Measurements from ENCODE around the gene LAIR1. TPM values are rescaled to one million over a fixed set of nuclear protein-coding genes. Genes with fewer than 3 reads are reported as not detected.

The LAIR1 gene
- total and polyA plus RNA-seq, 4 donors = 1.2 to 16.3 (median 4.8) TPM

GRCh38 chr19:54319892-54320670 lies 44.6 kb downstream of the LAIR1 start:
- Histone ChIP-seq H3K27me3 (ENCODE audit: control insufficient read depth in 4 of 4, insufficient read depth in 4 of 4, low read length in 3 of 4) (peaks cover 0 to 3% (median 1%) of the 10 kb centered on the region in 4 donors), H3K4me3 (ENCODE audit: low read depth in 1 of 3, low read length in 3 of 3) (no peak overlapping the region), H3K36me3 (ENCODE audit: control insufficient read depth in 4 of 4, insufficient read depth in 3 of 4, low read depth in 1 of 4, low read length in 3 of 4) (no peaks in the 10 kb centered on the region), H3K9ac (ENCODE audit: low read depth in 1 of 2, low read length in 2 of 2) (no peak overlapping the region), H3K4me1 (ENCODE audit: control insufficient read depth in 4 of 4, insufficient read depth in 4 of 4, low read length in 3 of 4) (no peaks in the 10 kb centered on the region), H3K9me3 (ENCODE audit: control insufficient read depth in 4 of 4, low read length in 3 of 4) (no peaks in the 10 kb centered on the region), H3K27ac (ENCODE audit: low read depth in 1 of 2, low read length in 2 of 2) (no peak overlapping the region)
- DNase-seq (ENCODE audit: low spot score) = no peak
- TF ChIP-seq EGR1 (IDR thresholded peaks at IDR 0.05; ENCODE audit: low read depth in 2 of 2) (no peak), TAF1 (conservative IDR thresholded peaks at IDR 0.05) (no peak), JUND (IDR thresholded peaks at IDR 0.05) (no peak)
- WGBS = 81% methylated on average over 14 of the region's 14 CpGs

- Histone ChIP-seq H3K27ac (ENCODE audit: low read depth in 1 of 2, low read length in 2 of 2) (no peak overlapping the region), H3K9ac (ENCODE audit: low read depth in 1 of 2, low read length in 2 of 2) (no peak overlapping the region), H3K9me3 (ENCODE audit: control insufficient read depth in 4 of 4, low read length in 3 of 4) (peaks cover 0 to under 1% (median 0%) of the 10 kb centered on the region in 4 donors), H3K4me1 (ENCODE audit: control insufficient read depth in 4 of 4, insufficient read depth in 4 of 4, low read length in 3 of 4) (no peaks in the 10 kb centered on the region), H3K4me3 (ENCODE audit: low read depth in 1 of 3, low read length in 3 of 3) (no peak overlapping the region), H3K27me3 (ENCODE audit: control insufficient read depth in 4 of 4, insufficient read depth in 4 of 4, low read length in 3 of 4) (peaks cover 0 to 3% (median 1%) of the 10 kb centered on the region in 4 donors), H3K36me3 (ENCODE audit: control insufficient read depth in 4 of 4, insufficient read depth in 3 of 4, low read depth in 1 of 4, low read length in 3 of 4) (no peaks in the 10 kb centered on the region)
- 70% methylated on average over 7 of the region's 7 CpGs for WGBS
- DNase-seq (ENCODE audit: low spot score) = no peak
- TF ChIP-seq, protein P1, sequence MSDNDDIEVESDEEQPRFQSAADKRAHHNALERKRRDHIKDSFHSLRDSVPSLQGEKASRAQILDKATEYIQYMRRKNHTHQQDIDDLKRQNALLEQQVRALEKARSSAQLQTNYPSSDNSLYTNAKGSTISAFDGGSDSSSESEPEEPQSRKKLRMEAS (IDR thresholded peaks at IDR 0.05) = no peak
- TF ChIP-seq HNF4G (IDR thresholded peaks at IDR 0.05) (no peak), REST (IDR thresholded peaks at IDR 0.05) (no peak), RXRA (IDR thresholded peaks at IDR 0.05) (no peak), GABPA (IDR thresholded peaks at IDR 0.05 in 1 of 2, conservative IDR thresholded peaks at IDR 0.05 in 1 of 2) (no peak), TAF1 (conservative IDR thresholded peaks at IDR 0.05) (no peak), JUND (IDR thresholded peaks at IDR 0.05) (no peak), EGR1 (IDR thresholded peaks at IDR 0.05; ENCODE audit: low read depth in 2 of 2) (no peak), FOXA1 (IDR thresholded peaks at IDR 0.05) (no peak), FOXA2 (IDR thresholded peaks at IDR 0.05) (no peak), YY1 (IDR thresholded peaks at IDR 0.05) (no peak)
- TF ChIP-seq, protein P2, sequence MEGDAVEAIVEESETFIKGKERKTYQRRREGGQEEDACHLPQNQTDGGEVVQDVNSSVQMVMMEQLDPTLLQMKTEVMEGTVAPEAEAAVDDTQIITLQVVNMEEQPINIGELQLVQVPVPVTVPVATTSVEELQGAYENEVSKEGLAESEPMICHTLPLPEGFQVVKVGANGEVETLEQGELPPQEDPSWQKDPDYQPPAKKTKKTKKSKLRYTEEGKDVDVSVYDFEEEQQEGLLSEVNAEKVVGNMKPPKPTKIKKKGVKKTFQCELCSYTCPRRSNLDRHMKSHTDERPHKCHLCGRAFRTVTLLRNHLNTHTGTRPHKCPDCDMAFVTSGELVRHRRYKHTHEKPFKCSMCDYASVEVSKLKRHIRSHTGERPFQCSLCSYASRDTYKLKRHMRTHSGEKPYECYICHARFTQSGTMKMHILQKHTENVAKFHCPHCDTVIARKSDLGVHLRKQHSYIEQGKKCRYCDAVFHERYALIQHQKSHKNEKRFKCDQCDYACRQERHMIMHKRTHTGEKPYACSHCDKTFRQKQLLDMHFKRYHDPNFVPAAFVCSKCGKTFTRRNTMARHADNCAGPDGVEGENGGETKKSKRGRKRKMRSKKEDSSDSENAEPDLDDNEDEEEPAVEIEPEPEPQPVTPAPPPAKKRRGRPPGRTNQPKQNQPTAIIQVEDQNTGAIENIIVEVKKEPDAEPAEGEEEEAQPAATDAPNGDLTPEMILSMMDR (IDR thresholded peaks at IDR 0.05; ENCODE audit: low read depth, low read length, missing input control) = no peak
- TF ChIP-seq, protein P3, sequence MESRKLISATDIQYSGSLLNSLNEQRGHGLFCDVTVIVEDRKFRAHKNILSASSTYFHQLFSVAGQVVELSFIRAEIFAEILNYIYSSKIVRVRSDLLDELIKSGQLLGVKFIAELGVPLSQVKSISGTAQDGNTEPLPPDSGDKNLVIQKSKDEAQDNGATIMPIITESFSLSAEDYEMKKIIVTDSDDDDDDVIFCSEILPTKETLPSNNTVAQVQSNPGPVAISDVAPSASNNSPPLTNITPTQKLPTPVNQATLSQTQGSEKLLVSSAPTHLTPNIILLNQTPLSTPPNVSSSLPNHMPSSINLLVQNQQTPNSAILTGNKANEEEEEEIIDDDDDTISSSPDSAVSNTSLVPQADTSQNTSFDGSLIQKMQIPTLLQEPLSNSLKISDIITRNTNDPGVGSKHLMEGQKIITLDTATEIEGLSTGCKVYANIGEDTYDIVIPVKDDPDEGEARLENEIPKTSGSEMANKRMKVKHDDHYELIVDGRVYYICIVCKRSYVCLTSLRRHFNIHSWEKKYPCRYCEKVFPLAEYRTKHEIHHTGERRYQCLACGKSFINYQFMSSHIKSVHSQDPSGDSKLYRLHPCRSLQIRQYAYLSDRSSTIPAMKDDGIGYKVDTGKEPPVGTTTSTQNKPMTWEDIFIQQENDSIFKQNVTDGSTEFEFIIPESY (IDR thresholded peaks at IDR 0.05) = no peak
Measured at GRCh38 chr19:54319049-54319448, 45.7 kb downstream of the LAIR1 start.

Data from liver (tissue), 9 donors.